ENCODE measurements around the gene UGT1A7.
"Not testable (repeated sequence)": the region's sequence is repeated elsewhere in the genome, so short reads cannot be mapped to it uniquely, and the experiment has no call there.

Gene UGT1A7

DNA sequence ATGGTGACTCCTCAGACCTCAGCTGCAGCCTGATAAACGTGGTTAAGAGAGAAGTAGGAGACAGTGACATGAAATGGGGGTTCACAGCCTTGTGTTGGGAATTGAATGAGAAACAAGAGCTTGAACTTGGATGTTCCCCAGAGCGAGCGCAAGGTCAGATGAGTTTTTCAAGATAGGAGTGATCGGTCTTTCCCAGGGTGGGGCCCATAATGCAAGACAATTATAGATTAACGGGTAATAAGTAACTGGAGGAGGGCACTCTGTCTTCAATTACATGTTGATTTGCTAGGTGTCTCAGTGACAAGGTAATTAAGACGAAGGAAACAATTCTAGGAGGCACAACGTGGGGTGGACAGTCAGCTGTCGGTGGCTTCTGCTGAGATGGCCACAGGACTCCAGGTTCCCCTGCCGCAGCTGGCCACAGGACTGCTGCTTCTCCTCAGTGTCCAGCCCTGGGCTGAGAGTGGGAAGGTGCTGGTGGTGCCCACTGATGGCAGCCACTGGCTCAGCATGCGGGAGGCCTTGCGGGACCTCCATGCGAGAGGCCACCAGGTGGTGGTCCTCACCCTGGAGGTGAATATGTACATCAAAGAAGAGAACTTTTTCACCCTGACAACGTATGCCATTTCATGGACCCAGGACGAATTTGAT lies 31.0 kb downstream of the UGT1A7 start, which contains the start of gene UGT1A5:
Gene UGT1A5 (plus strand): TSS at position 297 of the 651 bp plus-strand sequence. CDS start 85 bp downstream, at position 382.
- DNase-seq (ENCODE audit: low read depth) = no peak

DNA sequence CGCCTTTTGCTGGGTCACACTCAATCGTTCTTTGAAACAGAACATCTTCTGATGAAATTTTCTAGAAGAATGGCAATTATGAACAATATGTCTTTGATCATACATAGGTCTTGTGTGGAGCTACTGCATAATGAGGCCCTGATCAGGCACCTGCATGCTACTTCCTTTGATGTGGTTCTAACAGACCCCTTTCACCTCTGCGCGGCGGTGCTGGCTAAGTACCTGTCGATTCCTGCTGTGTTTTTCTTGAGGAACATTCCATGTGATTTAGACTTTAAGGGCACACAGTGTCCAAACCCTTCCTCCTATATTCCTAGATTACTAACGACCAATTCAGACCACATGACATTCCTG lies 31.5 kb downstream of the UGT1A7 start:
- no peak for DNase-seq (ENCODE audit: low read depth)

DNA sequence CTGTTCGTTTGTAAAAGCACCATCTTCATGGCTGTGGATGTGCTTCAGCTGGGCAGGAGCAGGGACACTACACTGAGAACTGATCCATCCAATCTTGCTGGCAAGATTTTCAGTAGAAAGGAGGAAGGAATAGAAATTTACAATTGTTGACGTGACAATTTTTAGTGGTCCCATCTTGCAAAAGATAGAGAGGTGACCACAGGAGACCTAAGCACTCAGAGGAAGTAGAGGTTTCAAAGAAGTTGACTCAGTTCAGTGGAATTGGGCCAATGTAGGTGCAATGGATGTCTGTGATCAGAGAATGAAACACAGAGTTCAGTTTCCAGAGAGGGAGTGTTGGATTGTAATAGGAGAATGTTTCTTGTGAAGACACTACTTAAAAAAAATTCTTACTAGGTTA lies 32.4 kb downstream of the UGT1A7 start:
- DNase-seq (ENCODE audit: low read depth) = no peak

DNA sequence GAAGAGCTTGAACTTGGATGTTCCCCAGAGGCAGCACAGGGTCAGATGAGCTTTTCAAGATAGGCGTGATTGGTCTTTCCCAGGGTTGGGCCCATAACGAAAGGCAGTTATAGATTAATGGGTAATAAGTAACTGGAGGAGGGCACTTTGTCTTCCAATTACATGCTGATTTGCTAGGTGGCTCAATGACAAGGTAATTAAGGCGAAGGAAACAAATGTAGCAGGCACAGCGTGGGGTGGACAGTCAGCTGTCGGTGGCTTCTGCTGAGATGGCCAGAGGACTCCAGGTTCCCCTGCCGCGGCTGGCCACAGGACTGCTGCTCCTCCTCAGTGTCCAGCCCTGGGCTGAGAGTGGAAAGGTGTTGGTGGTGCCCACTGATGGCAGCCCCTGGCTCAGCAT lies 36.9 kb downstream of the UGT1A7 start, which contains the start of gene UGT1A4:
Gene UGT1A4 (plus strand): TSS at position 185 of the 400 bp plus-strand sequence. CDS start 85 bp downstream, at position 270.
- DNase-seq (ENCODE audit: low read depth) = no peak

DNA sequence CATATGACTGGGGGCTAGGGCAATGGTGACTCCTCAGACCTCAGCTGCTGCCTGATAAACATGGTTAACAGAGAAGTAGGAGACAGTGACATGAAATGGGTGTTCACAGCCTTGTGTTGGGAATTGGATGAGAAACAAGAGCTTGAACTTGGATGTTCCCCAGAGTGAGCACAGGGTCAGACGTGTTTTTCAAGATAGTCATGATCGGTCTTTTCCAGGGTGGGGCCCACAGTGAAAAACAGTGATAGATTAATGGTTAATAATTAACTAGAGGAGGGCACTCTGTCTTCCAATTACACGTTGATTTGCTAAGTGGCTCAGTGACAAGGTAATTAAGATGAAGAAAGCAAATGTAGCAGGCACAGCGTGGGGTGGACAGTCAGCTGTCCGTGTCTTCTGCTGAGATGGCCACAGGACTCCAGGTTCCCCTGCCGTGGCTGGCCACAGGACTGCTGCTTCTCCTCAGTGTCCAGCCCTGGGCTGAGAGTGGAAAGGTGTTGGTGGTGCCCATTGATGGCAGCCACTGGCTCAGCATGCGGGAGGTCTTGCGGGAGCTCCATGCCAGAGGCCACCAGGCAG lies 47.1 kb downstream of the UGT1A7 start, which contains the start of gene UGT1A3:
Gene UGT1A3 (plus strand): TSS at position 320 of the 579 bp plus-strand sequence. CDS start 85 bp downstream, at position 405.
- DNase-seq (ENCODE audit: low read depth) = no peak

DNA sequence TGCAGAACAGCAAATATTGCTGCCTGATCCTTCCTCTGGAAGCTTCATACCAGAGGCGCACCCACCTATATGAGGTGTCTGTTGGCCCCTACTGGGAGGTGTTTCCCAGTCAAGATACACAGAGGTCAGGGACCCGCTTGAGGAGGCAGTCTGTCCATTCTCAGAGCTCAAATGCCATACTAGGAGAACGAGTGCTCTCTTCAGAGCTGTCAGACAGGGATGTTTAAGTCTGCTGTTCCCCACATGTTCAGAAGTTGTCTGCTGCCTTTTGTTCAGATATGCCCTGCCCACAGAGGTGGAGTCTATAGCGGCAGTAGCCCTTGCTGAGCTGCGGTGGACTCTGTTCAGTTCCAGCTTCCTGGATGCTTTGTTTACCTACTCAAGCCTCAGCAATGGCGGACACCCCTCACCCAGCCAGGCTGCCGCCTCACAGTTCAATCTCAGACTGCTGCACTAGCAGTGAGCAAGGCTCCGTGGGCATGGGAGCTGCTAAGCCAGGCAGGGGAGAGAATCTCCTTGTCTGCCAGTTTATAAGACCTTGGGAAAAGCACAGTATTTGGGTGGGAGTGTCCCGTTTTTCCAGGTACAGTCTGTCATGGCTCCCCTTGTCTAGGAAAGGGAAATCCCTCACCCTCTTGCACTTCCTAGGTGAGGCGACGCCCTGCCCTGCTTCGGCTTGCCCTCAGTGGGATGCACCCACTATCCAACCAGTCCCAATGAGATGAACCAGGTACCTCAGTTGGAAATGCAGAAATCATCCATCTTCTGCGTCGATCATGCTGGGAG lies 55.4 kb downstream of the UGT1A7 start:
- not testable (repeated sequence) for DNase-seq (ENCODE audit: low read depth)

DNA sequence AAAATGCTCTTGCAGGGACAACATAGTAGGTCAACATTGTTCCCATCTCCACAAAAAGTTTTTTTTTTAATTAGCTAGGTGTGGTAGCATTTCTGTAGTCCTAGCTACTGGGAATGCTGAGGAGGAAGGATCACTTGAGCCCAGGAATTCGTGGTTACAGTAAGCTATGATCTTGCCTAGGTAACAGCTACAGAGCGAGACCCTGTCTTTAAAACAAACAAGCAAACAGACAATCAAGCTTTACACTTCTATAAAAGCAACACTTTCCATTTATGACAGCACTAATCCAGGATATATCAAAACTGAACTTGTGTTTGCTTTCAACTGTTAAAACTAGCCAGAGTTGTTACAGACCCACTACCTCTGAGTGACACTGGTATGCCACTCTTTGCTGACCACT lies 59.2 kb downstream of the UGT1A7 start:
- DNase-seq (ENCODE audit: low read depth) = no peak

DNA sequence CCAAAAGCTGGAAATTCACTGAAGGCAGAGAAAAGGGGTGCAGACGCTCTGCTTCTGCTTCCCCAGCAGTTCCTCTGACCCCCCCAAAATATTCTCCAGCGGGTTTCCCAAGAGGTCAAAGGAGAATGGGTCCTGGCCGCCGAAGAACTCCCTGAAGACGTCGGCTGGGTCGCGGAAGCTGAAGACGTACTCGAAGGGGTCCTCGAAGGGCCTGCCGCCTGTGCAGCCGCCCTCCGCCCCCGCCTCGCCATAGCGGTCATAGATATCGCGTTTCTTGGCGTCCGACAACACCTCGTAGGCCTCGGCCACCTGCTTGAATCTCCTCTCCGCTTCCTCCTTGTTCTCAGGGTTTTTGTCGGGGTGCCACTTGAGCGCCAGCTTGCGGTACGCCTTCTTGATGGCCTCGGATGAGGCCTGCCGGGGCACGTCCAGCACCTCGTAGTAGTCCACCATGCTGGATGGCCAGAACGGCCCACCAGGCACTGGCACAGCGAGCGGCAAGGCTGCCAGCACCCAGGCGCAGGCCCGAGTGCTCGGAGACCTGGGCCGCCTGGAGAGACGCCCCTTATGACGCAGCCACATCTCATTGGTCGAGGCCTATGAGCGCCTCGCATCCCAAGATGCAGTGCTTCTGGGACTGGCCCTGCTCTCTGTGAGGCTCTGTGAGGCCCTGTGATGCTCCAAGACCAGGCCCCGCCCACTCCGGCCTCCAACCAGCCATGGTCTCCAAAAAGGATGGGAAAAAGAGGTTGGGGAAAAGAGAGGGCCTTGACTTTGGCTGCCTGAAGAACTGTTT lies 62.0 kb downstream of the UGT1A7 start:
- DNase-seq (ENCODE audit: low read depth) = no peak

DNA sequence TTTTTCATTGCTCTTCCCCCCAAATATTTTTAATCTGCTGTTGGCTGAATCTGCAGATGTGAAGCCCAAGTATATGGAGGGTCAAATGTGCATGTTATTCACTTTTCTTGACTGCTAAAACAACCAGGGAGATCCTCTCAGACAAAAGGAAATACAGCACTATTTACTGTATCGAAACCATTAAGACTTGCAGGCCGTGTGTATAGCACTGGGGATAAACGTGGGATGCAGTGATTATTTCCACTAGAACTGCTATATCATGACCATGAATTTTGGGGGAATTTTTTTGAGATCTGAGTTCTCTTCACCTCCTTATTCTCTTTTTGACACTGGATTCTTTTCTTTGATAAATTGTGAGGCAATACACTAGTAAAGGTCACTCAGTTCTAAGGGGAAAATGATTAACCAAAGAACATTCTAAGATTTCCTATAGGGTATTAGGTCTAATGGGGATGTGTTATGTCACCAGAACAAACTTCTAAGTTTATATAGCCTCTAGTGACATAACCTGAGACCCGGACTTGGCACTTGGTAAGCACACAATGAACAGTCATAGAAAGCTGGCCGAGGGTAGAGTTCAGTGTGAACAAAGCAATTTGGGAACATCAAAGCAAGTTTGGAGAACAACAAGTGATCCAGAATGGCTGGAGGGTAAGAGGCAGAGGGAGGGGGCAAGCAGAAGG lies 63.5 kb downstream of the UGT1A7 start:
- no peak for DNase-seq (ENCODE audit: low read depth)

DNA sequence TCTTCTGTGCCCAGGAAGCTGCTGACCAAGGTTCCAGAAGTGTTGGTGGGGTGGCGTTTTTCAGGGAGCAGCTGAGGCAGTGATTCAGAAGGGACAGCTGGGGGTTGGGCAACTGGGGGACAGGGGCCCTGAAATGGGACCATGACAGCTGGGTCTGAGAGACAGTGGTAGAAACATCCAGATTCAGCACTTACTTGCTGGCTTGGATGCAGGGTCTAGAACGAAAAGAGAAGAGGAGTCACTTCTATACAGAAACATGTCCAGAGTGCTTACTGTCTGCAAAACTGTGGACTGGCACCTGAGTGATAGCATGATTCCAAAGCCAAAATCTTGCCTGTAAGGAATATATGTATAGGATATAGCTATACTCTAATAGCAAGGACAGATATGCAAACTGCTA lies 64.1 kb downstream of the UGT1A7 start:
- not testable (repeated sequence) for DNase-seq (ENCODE audit: low read depth)

DNA sequence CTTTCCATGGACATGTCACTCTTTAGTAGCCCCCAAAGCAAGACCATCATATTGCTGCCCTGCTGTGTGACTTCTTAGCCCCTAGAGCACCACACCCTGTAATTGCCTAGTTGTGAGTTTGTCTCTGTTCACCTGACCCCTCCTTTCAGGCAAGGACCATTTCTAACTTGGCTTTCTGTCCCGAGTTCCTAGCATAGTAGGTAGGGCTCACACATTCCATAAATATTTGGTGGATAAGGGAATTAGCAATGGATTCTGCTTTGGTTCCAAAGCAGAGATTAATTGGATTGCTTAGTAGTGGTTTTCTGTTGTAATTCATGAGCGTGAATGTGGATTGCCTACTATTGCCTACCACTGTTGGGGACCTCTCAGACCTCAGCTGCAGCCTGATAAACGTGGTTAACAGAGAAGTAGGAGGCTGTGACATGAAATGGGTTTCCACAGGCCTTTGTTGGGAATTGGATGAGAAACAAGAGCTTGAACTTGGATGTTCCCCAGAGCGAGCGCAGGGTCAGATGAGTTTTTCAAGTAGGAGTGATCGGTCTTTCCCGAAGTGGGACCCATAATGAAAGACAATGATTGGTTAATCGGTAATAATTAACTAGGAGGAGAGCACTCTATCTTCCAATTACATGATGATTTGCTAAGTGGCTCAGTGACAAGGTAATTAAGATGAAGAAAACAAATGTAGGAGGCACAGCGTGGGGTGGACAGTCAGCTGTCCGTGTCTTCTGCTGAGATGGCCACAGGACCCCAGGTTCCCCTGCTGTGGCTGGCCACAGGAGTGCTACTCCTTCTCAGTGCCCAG lies 65.0 kb downstream of the UGT1A7 start:
- no peak for DNase-seq (ENCODE audit: low read depth)

DNA sequence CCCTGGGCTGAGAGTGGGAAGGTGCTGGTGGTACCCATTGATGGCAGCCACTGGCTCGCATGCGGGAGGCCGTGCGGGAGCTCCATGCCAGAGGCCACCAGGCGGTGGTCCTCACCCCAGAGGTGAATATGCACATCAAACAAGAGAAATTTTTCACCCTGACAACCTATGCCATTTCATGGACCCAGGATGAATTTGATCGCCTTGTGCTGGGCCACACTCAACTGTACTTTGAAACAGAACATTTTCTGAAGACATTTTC lies 65.5 kb downstream of the UGT1A7 start:
- DNase-seq (ENCODE audit: low read depth) = no peak

DNA sequence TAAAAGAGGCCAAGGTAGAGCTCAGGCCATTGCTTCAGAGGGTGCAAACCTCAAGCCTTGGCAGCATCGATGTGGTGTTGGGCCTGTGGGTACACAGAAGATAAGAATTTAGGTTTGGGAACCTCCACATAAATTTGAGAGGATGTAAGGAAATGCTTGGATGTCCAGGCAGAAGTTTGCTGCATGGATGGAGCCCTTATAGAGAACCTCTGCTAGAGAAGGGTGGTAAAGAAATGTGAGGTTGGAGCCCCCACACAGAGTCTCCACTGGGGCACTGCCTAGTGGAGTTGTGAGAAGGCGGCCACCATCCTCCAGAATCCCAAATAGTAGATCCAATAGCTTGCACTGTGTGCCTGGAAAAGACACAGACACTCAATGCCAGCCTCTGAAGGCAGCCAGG lies 69.0 kb downstream of the UGT1A7 start:
- not testable (repeated sequence) for DNase-seq (ENCODE audit: low read depth)

DNA sequence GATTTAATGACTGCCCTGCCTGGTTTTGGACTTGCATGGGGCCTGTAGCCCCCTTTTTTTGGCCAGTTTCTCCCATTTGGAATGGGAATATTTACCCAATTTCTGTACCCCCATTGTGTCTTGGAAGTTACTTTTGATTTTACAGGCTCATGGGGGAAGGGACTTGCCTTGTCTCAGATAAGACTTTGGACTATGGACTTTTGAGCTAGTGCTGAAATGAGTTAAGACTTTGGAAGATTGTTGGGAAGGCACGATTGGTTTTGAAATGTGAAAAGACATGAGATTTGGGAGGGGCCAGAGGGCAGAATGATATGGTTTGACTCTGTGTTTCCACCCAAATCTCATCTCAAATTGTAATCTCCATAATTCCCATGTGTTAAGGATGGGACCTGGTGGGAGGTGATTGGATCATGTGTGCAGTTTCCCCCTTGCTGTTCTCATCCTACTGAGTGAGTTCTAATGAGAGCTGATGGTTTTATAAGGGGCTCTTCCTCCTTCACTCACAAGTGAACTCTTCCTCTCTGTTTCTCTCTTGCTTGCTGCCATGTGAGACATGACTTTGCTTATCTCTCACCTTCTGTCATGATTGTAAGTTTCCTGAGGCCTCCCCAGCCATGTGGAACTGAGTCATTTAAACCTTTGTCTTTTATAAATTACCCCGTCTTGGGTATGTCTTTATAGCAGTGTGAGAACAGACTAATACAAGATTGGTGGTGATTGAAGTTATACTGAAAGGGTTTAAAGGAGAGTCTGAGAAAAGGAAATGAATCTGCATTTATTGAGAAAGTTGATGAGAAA lies 69.7 kb downstream of the UGT1A7 start:
- DNase-seq (ENCODE audit: low read depth) = not testable (repeated sequence)

DNA sequence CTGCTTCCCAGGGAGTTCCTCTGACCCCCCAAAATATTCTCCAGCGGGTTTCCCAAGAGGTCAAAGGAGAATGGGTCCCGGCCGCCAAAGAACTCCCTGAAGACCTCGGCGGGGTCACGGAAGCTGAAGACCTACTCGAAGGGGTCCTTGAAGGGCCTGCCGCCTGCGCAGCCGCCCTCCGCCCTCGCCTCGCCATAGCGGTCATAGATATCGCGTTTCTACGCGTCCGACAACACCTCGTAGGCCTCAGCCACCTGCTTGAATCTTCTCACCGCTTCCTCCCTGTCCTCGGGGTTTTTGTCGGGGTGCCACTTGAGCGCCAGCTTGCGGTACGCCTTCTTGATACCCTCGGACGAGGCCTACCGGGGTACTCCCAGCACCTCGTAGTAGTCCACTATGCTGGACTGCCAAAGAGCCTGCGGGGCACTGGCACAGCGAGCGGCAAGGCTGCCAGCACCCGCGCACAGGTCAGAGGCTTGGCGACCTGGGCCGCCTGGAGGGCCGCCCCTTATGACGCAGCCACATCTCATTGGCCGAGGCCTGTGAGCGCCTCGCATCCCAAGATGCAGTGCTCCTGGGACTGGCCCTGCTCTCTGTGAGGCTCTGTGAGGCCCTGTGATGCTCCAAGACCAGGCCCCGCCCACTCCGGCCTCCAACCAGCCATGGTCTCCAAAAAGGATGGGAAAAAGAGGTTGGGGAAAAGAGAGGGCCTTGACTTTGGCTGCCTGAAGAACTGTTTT lies 73.3 kb downstream of the UGT1A7 start:
- no peak for DNase-seq (ENCODE audit: low read depth)

DNA sequence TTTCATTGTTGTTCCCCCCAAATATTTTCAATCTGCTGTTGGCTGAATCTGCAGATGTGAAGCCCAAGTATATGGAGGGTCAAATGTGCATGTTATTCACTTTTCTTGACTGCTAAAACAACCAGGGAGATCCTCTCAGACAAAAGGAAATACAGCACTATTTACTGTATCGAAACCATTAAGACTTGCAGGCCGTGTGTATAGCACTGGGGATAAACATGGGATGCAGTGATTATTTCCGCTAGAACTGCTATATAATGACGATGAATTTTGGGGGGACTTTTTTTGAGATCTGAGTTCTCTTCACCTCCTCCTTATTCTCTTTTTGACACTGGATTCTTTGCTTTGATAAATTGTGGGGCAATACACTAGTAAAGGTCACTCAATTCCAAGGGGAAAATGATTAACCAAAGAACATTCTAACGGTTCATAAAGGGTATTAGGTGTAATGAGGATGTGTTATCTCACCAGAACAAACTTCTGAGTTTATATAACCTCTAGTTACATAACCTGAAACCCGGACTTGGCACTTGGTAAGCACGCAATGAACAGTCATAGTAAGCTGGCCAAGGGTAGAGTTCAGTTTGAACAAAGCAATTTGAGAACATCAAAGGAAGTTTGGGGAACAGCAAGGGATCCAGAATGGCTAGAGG lies 74.9 kb downstream of the UGT1A7 start:
- DNase-seq (ENCODE audit: low read depth) = no peak

DNA sequence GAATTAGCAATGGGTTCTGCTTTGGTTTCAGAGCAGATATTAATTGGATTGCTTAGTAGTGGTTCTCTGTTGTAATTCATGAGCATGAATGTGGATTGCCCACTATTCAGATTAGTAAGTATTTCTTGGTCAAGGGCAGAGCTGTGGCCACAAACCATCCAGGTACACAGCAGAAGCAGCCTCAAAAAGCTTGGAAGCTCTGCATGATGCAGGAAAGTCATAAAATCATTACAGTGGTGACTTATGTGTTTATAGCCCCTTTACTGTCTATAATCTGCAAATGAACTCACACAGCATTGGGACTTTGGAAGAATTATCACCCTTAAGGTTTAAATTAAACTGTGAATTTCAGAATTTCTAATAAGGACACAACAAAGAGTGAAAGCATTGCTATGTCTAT lies 76.4 kb downstream of the UGT1A7 start:
- no peak for DNase-seq (ENCODE audit: low read depth)

DNA sequence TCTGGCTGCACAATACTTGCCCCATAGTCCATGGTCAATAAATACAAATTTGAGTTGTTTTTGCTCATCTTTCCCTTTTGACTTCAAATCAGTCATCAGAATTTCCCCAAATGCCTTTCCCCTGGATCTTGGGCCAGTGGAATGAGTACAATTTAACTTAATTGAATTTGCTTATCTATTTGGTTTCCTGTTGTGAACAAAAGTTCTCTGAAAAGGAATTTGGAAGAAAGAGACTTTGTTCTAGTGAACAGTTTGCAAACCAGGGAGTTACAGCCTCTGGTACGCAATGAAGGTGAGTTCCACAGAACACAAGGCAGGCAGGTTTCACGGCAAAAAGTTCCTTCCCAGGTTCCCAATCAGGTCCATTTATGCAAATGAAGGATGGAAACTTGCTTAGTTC lies 77.1 kb downstream of the UGT1A7 start:
- no peak for DNase-seq (ENCODE audit: low read depth)

DNA sequence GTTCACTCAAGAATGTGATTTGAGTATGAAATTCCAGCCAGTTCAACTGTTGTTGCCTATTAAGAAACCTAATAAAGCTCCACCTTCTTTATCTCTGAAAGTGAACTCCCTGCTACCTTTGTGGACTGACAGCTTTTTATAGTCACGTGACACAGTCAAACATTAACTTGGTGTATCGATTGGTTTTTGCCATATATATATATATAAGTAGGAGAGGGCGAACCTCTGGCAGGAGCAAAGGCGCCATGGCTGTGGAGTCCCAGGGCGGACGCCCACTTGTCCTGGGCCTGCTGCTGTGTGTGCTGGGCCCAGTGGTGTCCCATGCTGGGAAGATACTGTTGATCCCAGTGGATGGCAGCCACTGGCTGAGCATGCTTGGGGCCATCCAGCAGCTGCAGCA lies 78.3 kb downstream of the UGT1A7 start, which contains the start of gene UGT1A1:
Gene UGT1A1 (plus strand): TSS at position 228 of the 400 bp plus-strand sequence. CDS start 18 bp downstream, at position 246.
- DNase-seq (ENCODE audit: low read depth) = no peak

All from GM04503 (cell line).